PC-3 (cell line): ENCODE measurements around the gene CYP11A1.

Source experiments
- CTCF ChIP-seq: fragments of 300-600 bp; sonication (generic); conservative IDR thresholded peaks from 2 replicates; pipeline ENCODE4 v1.5.1; 2017; ENCODE audit warnings: antibody characterized with exemption, low read depth, mild to moderate bottlenecking, low read length
- EZH2 ChIP-seq: fragments of 300-600 bp; sonication (generic); IDR thresholded peaks from one replicate; pipeline ENCODE4 v1.6.1; 2017; ENCODE audit warnings: antibody characterized with exemption, mild to moderate bottlenecking, low read length; ENCODE audit not compliant: unreplicated experiment
- EZH2phosphoT487 ChIP-seq: fragments of 300-600 bp; sonication (generic); IDR thresholded peaks from 2 replicates; pipeline ENCODE4 v1.6.1; 2018; ENCODE audit warnings: mild to moderate bottlenecking, antibody characterized with exemption, low read length, borderline replicate concordance

- TF ChIP-seq CTCF (no peak), EZH2 (no peak), EZH2phosphoT487 (no peak)
Observed at GRCh38 chr15:74403588-74403919, 36.1 kb upstream of the CYP11A1 start.
